OCI-LY1 (cell line): ENCODE results near the gene PHLPP1.

Experiments used
- EZH2 ChIP-seq: fragments of 200-600 bp; sonication (generic), shearing (Covaris generic); IDR thresholded peaks from 2 replicates; pipeline ENCODE4 v1.8.0; 2017; ENCODE audit warnings: borderline replicate concordance, mixed run types, mild to moderate bottlenecking, antibody characterized with exemption, low read length, moderate library complexity, mixed read lengths
- TF ChIP-seq, protein P1 (sequence below): fragments of 200-600 bp; sonication (generic), shearing (Covaris generic); IDR thresholded peaks from 2 replicates; pipeline ENCODE4 v1.5.1; 2017; ENCODE audit warnings: mild to moderate bottlenecking, antibody characterized with exemption, low read length, moderate library complexity, mixed read lengths

DNA sequence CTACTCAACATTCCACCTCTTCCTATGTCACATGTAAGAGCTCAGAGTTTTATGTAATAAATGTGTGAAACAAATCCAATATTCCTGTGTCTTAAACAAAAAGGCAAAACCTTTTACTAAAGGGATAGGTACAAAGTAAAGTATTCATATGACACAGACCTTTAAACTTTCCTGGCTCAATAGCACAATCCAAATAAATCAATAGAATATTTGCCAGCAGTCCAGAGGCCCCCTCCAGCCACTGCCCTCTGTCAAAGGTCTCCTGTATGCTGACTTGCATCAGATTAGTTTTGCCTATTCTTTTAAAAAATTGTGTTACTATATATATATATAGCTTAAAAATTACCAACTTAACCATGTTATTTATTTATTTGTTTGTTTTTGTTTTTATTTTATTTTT, 17.7 kb upstream of the PHLPP1 start:
- TF ChIP-seq, protein P1, sequence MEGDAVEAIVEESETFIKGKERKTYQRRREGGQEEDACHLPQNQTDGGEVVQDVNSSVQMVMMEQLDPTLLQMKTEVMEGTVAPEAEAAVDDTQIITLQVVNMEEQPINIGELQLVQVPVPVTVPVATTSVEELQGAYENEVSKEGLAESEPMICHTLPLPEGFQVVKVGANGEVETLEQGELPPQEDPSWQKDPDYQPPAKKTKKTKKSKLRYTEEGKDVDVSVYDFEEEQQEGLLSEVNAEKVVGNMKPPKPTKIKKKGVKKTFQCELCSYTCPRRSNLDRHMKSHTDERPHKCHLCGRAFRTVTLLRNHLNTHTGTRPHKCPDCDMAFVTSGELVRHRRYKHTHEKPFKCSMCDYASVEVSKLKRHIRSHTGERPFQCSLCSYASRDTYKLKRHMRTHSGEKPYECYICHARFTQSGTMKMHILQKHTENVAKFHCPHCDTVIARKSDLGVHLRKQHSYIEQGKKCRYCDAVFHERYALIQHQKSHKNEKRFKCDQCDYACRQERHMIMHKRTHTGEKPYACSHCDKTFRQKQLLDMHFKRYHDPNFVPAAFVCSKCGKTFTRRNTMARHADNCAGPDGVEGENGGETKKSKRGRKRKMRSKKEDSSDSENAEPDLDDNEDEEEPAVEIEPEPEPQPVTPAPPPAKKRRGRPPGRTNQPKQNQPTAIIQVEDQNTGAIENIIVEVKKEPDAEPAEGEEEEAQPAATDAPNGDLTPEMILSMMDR: no peak
- TF ChIP-seq EZH2: no peak
